ENCODE data around the gene CBFA2T2.

The CBFA2T2 gene

DNA sequence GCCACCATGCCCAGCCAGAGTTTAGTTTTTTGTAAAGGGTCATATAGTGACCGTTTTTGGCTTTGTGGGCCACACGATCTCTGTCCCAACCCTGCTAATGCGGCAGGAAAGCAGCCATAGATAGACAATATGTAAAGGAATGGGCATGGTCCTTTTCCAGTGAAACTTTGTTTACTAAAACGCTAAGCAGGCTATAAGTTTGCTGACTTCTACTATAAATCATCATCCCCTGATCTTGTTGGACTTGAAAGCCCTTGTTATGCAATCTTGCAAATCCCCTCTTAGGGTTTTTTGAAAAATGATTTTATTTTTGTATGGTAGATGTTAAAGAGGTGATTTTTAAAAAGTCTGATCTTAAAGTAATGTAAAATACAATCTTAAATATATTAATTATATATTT is 63.6 kb downstream of the CBFA2T2 start:
- TF ChIP-seq, protein P1, sequence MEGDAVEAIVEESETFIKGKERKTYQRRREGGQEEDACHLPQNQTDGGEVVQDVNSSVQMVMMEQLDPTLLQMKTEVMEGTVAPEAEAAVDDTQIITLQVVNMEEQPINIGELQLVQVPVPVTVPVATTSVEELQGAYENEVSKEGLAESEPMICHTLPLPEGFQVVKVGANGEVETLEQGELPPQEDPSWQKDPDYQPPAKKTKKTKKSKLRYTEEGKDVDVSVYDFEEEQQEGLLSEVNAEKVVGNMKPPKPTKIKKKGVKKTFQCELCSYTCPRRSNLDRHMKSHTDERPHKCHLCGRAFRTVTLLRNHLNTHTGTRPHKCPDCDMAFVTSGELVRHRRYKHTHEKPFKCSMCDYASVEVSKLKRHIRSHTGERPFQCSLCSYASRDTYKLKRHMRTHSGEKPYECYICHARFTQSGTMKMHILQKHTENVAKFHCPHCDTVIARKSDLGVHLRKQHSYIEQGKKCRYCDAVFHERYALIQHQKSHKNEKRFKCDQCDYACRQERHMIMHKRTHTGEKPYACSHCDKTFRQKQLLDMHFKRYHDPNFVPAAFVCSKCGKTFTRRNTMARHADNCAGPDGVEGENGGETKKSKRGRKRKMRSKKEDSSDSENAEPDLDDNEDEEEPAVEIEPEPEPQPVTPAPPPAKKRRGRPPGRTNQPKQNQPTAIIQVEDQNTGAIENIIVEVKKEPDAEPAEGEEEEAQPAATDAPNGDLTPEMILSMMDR (IDR thresholded peaks at IDR 0.05; ENCODE audit: low read depth, low read length): no peak
- no peak overlapping the region for H3K4me3 ChIP-seq (replicated peaks in 1 of 2; ENCODE audit: low read depth in 2 of 2, low read length in 2 of 2)
- no peak for DNase-seq (ENCODE audit: low read depth in 2 of 2)

DNA sequence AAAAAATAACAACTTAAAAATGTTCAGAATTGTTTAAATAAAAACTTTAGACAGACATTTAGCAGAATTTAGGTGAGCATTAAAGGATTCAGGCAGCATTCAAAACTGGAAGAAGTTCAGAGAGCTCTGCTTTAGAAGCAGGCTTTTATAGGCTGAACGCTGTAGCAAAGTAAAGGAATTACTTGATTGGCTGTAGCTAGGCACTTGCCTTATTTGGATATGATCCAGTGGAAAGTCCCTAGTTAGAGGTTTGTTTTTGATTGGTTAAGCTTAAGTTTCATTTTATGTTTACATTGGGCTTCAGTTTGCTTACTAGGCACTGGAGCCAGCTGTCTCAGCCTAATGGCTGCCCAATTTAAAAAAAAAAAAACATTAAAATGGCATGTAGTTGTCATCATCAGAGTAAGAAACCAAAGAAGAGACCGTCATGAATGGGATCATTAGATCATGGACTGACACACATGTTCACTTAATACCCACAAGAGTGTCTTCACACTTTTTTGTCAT is 65.1 kb downstream of the CBFA2T2 start:
- peak; percentile 91 to 97 for DNase-seq (ENCODE audit: low read depth in 2 of 2)
- no peak overlapping the region for H3K4me3 ChIP-seq (replicated peaks in 1 of 2; ENCODE audit: low read depth in 2 of 2, low read length in 2 of 2)
- TF ChIP-seq, protein P1 (IDR thresholded peaks at IDR 0.05; ENCODE audit: low read depth, low read length): no peak

DNA sequence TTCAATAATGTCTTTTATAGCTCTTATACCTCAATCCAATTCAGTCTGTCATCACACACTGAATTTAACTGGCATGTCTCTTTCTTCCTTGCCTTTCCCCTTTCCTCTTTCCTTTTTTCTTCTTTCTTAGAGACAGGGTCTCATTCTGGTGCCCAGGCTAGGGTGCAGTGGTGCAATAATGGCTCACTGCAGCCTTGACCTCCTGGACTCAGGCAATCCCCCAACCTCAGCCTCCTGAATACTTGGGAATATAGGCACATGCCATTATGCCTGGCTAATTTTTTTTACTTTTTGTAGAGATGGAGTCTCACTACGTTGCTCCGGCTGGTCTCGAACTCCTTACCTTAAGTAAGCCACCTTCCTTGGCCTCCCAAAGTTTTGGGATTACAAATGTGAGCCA is 65.9 kb downstream of the CBFA2T2 start:
- no peak overlapping the region for H3K4me3 ChIP-seq (replicated peaks in 1 of 2; ENCODE audit: low read depth in 2 of 2, low read length in 2 of 2)
- no peak for DNase-seq (ENCODE audit: low read depth in 2 of 2)
- TF ChIP-seq, protein P1 (IDR thresholded peaks at IDR 0.05; ENCODE audit: low read depth, low read length): no peak

DNA sequence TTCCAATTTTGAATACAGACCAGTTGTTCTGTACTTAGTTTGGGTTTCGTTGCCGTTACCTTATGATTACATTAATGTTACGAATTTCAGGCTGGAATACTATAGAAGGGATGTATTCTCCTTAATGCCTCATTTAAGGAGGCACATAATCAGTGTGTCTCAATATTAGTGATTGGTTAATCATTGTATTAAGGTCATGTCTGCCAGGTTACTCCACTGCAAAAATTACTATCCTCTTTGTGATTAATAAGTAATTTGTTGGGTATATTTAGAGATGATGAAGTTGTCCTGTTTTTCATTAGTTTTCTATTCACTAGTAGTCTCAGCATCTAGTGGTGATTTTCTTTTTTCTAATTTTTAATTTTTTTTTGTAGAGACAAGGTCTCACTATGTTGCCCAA is 66.3 kb downstream of the CBFA2T2 start:
- DNase-seq (ENCODE audit: low read depth in 2 of 2): no peak
- H3K4me3 ChIP-seq (replicated peaks in 1 of 2; ENCODE audit: low read depth in 2 of 2, low read length in 2 of 2): no peak overlapping the region
- TF ChIP-seq, protein P1 (IDR thresholded peaks at IDR 0.05; ENCODE audit: low read depth, low read length): no peak

DNA sequence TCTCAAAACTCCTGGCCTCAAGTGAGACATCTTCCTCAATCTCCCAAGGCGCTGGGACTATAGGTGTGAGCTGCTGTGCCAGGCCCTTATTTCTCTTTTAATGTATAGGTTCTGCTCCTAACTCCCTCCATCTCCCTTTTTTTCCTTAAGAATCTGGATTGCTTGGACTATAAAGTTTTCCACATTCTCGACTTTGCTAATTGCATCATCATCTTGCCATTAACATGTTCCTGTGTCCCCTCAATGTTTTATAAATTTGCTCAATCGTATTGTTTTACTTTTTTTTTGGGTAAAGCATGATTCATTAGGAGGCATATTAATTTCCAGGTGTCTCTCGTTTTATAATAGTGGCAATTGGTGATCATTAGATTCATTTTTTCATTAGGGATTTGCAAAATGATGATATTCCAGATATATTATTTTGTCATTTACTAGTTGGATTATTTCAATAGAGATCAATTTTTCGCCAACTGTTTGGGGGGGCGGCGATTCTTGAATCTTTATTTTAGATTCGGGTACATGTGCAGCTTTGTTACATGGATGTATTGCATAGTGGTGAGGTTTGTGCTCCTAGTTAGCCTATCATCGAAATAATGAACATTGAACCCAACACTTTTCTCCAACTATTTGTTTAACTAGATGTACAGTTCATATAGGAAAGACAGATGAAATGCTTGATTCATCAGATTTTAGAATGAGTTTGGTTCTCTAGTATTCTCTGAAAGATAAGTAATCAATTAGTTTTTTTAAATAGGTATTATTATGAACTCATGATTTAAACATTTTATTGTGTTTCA is 68.7 kb downstream of the CBFA2T2 start:
- TF ChIP-seq, protein P1 (IDR thresholded peaks at IDR 0.05; ENCODE audit: low read depth, low read length): no peak
- no peak for DNase-seq (ENCODE audit: low read depth in 2 of 2)
- no peak overlapping the region for H3K4me3 ChIP-seq (replicated peaks in 1 of 2; ENCODE audit: low read depth in 2 of 2, low read length in 2 of 2)

DNA sequence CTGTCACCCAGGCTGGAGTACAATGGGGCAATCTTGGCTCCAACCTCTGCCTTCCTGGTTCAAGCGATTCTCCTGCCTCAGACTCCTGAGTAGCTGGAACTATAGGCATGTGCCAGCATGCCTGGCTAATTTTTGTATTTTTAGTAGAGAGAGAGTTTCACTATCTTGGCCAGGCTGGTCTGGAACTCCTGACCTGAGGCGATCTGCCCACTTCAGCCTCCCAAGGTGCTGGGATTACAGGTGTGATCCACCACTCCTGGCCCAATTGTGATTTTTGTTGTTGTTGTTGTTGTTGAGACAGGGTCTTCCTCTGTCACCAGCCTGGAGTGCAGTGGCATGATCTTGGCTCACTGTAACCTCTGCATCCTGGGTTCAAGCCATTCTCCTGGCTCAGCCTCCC is 69.3 kb downstream of the CBFA2T2 start:
- DNase-seq (ENCODE audit: low read depth in 2 of 2): no peak
- TF ChIP-seq, protein P1 (IDR thresholded peaks at IDR 0.05; ENCODE audit: low read depth, low read length): no peak
- no peak overlapping the region for H3K4me3 ChIP-seq (replicated peaks in 1 of 2; ENCODE audit: low read depth in 2 of 2, low read length in 2 of 2)
